Mesenteric fat pad (tissue), 1 donor: ENCODE measurements around the gene RALGAPA1. TPM values are rescaled to one million over a fixed set of nuclear protein-coding genes. Genes with fewer than 3 reads are reported as not detected.

Source experiments
- DNase-seq: peaks from one replicate; pipeline ENCODE4 v3.0.0-alpha.2; 2020; ENCODE audit warnings: low spot score
- total RNA-seq: library from RNA; stranded (reverse); fragmentation: NEBNext Ultra II Directional; extraction: Animal tissue kit (Norgen Biotek cat#: 25700); gene quantifications from one replicate; pipeline ENCODE4 v1.2.1, GENCODE V29; 2021
- donor health status: DM: yes; HTN: yes; CAD: no.

RALGAPA1 gene
- total RNA-seq, 1 donor from 2014 or later: 50.7 TPM

GRCh38 chr14:35551081-35551480 is 258.0 kb downstream of the RALGAPA1 start:
- no peak for DNase-seq

DNA sequence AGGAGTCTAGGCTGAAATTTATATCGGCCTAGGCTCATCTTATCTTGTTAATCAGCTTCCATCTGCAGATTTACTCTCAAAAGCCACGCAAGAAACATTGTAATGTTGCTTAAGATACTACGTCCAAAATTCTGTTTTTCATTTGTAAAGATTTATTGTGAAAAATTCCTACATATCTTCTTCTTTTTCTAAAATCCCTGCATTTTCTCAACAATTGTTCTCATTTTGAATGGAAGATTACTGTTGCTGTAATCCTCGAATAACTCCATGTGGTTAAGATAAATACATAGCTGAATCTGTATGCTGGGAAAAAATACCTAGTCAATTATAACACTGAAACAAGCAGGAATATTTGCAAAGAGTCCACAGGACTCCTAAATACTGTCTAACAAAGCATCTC is 259.5 kb downstream of the RALGAPA1 start:
- DNase-seq: no peak

DNA sequence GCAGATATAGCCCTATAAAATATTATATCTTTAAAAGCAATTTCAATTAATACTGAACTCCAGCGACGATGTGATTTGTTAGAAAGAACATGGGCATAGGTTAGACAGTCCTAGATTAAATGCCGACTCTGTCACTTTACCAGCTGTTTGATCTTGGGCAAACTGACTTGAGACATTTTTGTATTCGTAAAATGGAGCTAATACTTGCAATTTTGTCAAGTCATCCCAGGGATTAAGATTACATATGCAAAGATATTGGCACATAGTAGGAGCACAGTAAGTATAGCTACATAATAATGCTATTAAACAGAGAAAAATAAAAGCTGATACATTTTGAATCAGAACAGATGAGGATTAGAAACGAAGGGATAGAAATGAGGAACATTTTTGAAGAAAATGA is 266.1 kb downstream of the RALGAPA1 start:
- DNase-seq: no peak

DNA sequence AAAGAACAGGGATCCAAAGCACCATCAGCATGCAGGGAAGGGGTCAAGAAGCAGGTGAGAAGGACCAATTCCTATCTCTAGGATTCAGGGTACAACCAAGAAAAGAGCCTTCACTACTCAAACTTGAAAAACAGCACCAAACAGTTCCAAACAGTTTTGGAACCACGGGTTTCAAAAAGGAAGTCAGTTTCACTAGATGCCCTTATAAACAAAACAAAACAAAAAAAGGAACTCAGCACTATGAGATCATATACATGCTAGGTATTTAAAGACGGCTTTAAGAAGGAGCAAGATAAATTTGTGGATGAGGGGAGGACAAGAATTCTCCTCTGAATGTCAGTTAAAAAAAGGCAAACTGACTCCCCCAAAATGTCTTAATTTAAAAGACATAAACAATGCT is 269.1 kb downstream of the RALGAPA1 start:
- no peak for DNase-seq

- no peak for DNase-seq
These were observed 273.5 kb downstream of the RALGAPA1 start for GRCh38 chr14:35535483-35536112.

DNA sequence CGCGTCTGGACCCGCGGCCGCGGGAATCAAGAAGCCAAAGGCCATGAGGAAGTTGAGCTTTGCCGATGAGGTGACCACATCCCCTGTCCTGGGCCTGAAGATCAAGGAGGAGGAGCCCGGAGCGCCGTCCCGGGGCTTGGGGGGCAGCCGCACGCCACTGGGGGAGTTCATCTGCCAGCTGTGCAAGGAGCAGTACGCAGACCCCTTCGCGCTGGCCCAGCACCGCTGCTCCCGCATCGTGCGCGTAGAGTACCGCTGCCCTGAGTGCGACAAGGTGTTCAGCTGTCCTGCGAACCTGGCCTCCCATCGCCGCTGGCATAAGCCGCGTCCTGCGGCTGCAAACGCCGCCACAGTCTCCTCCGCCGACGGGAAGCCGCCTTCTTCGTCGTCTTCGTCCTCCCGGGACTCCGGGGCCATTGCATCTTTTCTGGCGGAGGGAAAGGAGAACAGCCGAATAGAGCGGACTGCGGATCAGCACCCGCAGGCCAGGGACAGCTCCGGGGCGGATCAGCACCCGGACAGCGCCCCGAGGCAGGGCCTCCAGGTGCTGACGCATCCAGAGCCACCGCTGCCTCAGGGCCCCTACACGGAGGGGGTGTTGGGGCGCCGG is 274.1 kb downstream of the RALGAPA1 start:
- DNase-seq: no peak

GRCh38 chr14:35534208-35534872 is 274.8 kb downstream of the RALGAPA1 start:
- no peak for DNase-seq

- no peak for DNase-seq
These were observed 275.5 kb downstream of the RALGAPA1 start, which contains the start of gene INSM2 for GRCh38 chr14:35533357-35534207. Gene INSM2, plus strand, starts transcription at chr14:35534164. Its CDS starts 89 bp downstream, at chr14:35534253.

GRCh38 chr14:35532783-35533356 is 276.2 kb downstream of the RALGAPA1 start:
- no peak for DNase-seq

DNA sequence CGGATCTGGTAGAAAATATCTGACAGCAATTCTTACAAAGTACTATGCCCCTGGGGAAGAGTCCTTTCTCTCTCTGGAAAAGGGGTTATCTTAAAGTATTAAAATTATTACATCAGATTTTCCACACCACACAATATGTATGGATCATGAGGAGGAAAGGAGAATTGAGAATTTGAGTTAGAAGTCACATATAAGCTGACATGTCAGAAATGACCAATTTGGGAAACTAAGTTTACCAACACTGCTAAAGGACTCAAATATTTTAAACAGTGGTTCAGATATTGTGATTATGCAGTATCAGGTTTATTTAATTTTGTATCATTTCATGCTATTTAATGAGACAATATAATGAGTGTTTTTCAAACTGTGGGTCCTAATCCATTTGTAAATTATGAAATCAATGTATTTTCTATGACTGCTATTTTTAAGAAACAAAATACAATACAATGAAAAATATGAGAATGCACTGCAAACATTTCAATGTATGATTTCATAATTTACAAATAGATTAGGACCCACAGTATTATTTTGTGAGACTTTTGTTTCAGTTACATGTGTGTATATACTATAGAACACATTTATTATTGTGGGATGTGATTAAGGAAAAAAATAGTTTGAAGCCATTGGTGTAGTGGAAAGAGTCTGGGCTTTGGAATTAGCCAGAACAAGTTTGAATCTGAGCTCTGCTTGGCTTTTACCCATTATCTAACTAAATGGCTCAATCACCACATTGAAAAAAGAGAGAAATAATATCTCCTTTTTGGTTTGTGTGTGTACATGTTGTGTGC is 276.9 kb downstream of the RALGAPA1 start:
- DNase-seq: no peak

GRCh38 chr14:35526962-35527361 is 282.1 kb downstream of the RALGAPA1 start:
- no peak for DNase-seq

DNA sequence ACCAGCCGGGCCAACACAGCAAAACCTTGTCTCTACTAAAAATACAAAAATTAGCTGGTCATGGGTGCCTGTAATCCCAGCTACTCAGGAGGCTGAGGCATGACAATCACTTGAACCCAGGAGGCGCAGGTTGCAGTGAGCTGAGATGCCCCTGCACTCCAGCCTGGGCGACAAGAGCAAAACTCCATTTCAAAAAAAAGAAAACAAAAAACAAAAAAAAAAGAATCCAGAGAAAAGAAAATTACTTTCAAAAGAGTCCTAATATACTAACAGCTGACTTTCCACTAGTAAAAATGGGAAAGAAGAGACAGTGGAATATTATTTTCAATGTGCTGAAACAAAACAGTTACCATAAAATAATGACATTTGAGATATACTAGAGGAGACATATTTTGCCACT is 283.4 kb downstream of the RALGAPA1 start:
- DNase-seq: no peak

DNA sequence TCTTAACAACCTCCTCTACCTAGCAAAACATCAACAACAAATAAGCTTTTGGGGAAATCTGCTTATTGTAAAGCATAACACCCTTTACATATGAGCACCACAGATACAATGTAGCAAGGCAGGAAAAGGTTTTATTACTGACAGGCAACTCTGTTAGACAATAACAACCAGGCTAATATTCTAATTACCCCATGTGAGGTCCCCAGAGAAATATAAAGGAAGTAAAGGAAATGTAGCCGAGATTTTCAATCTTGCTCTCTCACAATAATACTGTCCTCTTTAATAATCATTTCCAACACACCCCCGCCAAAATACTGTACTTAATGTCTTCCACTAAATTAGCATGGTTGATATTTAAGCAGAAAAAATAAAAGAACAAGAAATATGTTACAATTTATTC is 289.1 kb downstream of the RALGAPA1 start:
- DNase-seq: no peak

- no peak for DNase-seq
These were observed 293.2 kb downstream of the RALGAPA1 start for GRCh38 chr14:35515916-35516315.

DNA sequence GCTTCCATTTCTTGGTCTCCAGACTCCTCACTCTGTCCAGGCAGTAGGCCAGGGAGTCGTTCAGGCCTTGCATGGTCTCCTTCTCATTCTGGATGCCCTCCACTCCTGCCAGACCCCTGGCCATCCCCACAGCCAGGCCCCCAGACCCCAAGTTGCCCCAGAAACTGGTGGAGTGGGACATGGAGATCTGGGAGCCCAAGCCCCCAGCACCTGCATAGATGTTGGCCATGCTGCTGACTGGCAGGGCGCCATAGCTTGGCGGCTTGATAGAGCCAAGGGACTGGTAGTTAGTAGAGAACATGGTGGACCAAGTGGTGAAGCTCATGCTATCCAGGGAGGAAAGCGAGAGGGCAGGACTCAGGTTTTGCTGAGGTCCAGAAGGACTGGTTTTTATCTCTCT is 296.3 kb downstream of the RALGAPA1 start:
- DNase-seq: no peak

DNA sequence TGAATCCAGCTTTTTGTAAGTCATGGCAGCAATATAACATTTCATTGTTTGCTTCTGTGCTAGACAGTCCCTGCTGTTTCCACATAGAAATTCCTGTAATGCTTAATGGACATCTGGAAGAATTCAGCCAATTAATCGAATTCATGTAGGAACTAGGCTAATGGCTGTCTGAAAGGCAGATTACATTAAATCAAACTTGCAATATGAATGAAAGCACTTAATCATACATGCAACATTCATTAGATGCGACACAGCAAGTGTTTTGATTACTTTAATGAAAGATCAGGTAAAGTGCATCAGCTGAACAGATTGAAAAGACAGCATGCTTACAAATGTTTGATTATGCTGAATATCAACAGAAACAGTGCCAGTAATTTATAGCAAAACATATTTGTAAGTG is 299.2 kb downstream of the RALGAPA1 start:
- no peak for DNase-seq

DNA sequence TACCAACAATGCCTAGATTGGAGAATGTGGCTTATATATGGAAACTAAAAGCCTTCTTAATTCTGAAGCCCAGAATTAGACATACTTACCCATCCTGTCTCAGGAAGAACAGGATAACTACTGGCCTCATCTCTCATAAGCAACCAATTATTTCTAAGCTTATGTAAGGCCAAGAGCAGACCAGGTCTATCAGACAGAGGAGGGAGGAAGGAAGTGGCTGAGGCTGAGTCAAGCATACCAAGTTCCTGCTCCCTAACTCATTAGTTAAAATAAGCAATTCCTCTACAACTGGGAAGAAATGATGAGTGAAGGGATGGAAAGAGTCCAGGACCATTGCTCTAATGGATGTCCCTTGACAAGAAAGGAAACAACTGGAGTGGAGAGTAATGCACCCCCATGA is 302.2 kb downstream of the RALGAPA1 start:
- DNase-seq: no peak

GRCh38 chr14:35506461-35506860 is 302.6 kb downstream of the RALGAPA1 start:
- no peak for DNase-seq

- no peak for DNase-seq
These were observed 304.8 kb downstream of the RALGAPA1 start for GRCh38 chr14:35504260-35504659.

DNA sequence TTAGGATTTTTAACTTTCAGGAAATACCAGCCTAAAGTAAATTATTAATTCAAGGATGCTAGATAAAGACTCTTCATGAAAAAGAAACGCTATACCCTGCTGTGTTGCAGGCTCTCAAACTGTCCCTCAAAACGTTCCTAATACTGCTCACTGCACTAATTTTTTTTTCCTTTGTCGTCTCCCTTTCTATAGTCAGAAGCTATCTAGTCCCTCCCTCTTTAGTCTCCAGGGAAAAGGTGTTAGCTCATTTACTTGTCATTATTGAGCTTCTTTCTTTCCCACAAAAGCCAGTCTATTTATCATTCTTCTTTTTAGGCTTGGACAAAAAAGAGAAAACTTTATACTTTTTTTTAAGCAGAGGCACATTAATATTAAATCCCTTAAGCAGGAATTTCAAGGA is 305.4 kb downstream of the RALGAPA1 start:
- no peak for DNase-seq

- DNase-seq: no peak
These were observed 309.9 kb downstream of the RALGAPA1 start for GRCh38 chr14:35499180-35499579.
